Activated naive CD8-positive, alpha-beta T cell treated with anti-CD3 and anti-CD28 coated beads for 36 hours (primary cell): Measurements from ENCODE around the gene NR4A1. TPM values are rescaled to one million over a fixed set of nuclear protein-coding genes. Genes with fewer than 3 reads are reported as not detected.

Experiments used
- DNase-seq: peaks from one replicate; pipeline ENCODE4 v3.0.0; 2021
- H3K27ac Mint-ChIP-seq: one replicate; pipeline ENCODE4 v1.8.0; 2022; ENCODE audit warnings: mild to moderate bottlenecking, moderate library complexity, mixed read lengths
- H3K27me3 Mint-ChIP-seq: one replicate; pipeline ENCODE4 v1.8.0; 2022; ENCODE audit warnings: mild to moderate bottlenecking, mixed read lengths
- H3K36me3 Mint-ChIP-seq: one replicate; pipeline ENCODE4 v1.8.0; 2021; ENCODE audit warnings: mild to moderate bottlenecking, mixed read lengths
- H3K4me1 Mint-ChIP-seq: one replicate; pipeline ENCODE4 v1.8.0; 2021; ENCODE audit warnings: mixed read lengths
- H3K4me3 Mint-ChIP-seq: one replicate; pipeline ENCODE4 v1.8.0; 2022; ENCODE audit warnings: mild to moderate bottlenecking, moderate library complexity, mixed read lengths
- H3K9me3 Mint-ChIP-seq: one replicate; pipeline ENCODE4 v1.8.0; 2022; ENCODE audit warnings: mixed read lengths
- total RNA-seq, 2 experiments: library from RNA; stranded (reverse); gene quantifications; one replicate each; pipeline ENCODE4 v1.2.3, GENCODE V29; 2021

The NR4A1 gene
- total RNA-seq, 2 experiments from 2014 or later: 88.0 to 92.6 TPM

GRCh38 chr12:52011602-52012214 lies 39.5 kb upstream of the NR4A1 start:
- no peaks in the 10 kb centered on the region for H3K9me3 Mint-ChIP-seq
- no peaks in the 10 kb centered on the region for H3K27me3 Mint-ChIP-seq
- H3K36me3 Mint-ChIP-seq: peaks cover 11% of the 10 kb centered on the region
- peaks cover 12% of the 10 kb centered on the region for H3K4me1 Mint-ChIP-seq
- H3K27ac Mint-ChIP-seq: no peak overlapping the region
- H3K4me3 Mint-ChIP-seq: no peak overlapping the region
- DNase-seq: no peak

DNA sequence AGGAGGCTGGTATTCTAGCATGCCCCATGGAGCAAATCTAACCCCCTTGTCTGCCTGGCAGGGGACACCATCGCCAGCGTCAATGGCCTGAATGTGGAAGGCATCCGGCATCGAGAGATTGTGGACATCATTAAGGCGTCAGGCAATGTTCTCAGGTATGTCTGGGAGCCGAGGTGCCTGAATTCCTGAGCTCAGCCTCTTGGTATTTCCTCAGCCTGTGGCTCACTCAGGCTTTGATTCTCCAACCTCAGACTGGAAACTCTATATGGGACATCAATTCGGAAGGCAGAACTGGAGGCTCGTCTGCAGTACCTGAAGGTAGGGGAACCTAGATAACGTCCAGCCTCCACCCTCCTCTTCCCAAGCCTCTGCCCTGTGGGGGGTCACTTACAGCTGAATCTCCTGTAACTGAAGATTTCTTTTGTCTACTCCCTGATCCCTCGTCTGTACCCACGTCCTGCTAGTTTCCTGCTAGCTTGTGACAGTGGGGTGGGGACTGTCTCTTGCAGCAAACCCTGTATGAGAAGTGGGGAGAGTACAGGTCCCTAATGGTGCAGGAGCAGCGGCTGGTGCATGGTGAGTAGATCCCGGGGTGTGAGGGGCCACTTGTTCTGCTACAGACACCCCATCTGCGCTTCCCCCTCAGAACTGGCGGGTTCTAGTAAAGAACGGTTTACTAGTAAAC lies 37.5 kb upstream of the NR4A1 start:
- H3K4me3 Mint-ChIP-seq: no peak overlapping the region

GRCh38 chr12:52014567-52015530 lies 36.4 kb upstream of the NR4A1 start:
- no peak for DNase-seq
- H3K4me3 Mint-ChIP-seq: no peak overlapping the region
- no peaks in the 10 kb centered on the region for H3K9me3 Mint-ChIP-seq
- peaks cover 8% of the 10 kb centered on the region for H3K36me3 Mint-ChIP-seq
- no peaks in the 10 kb centered on the region for H3K4me1 Mint-ChIP-seq
- H3K27me3 Mint-ChIP-seq: no peaks in the 10 kb centered on the region
- no peak overlapping the region for H3K27ac Mint-ChIP-seq

More for the DNA sequence above, 37.5 kb upstream of the NR4A1 start:
- no peak for DNase-seq
- peaks cover 5% of the 10 kb centered on the region for H3K4me1 Mint-ChIP-seq
- H3K36me3 Mint-ChIP-seq: peaks cover 8% of the 10 kb centered on the region
- no peaks in the 10 kb centered on the region for H3K27me3 Mint-ChIP-seq
- H3K27ac Mint-ChIP-seq: peak overlapping the region; percentile 36
- H3K9me3 Mint-ChIP-seq: no peaks in the 10 kb centered on the region

DNA sequence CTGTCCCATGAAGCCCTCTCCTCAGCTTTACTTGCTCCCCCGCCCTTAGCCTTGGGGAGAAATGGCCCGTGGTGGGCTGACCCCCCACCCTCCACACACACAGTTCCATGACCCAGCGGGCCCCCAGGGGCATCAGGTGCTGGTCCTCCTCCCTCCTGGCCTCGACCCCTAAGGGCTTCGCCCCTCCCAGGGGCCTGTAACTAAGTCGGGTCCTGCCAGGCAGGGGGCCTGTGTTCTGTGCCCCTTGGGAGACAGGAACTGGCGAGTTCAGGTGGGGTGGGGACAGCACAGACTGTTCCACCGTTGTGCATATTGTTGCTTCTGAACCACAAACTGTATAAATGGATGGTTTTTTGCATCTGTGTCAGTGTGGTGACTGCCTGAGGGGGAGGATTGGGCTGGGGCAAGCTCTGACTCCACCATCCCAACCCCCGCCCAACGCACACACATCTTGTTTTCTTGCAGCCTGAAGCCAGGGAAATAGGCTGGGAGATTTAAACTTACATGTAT lies 35.7 kb upstream of the NR4A1 start:
- Mint-ChIP-seq H3K4me1 (peaks cover 7% of the 10 kb centered on the region), H3K36me3 (peaks cover 8% of the 10 kb centered on the region), H3K4me3 (no peak overlapping the region), H3K9me3 (no peaks in the 10 kb centered on the region), H3K27ac (no peak overlapping the region), H3K27me3 (no peaks in the 10 kb centered on the region)
- no peak for DNase-seq

GRCh38 chr12:52018433-52019112 lies 32.7 kb upstream of the NR4A1 start:
- DNase-seq: no peak
- H3K27me3 Mint-ChIP-seq: peaks cover 3% of the 10 kb centered on the region
- no peaks in the 10 kb centered on the region for H3K9me3 Mint-ChIP-seq
- no peaks in the 10 kb centered on the region for H3K36me3 Mint-ChIP-seq
- H3K27ac Mint-ChIP-seq: no peak overlapping the region
- H3K4me3 Mint-ChIP-seq: no peak overlapping the region
- H3K4me1 Mint-ChIP-seq: peaks cover 20% of the 10 kb centered on the region

- H3K36me3 Mint-ChIP-seq: no peaks in the 10 kb centered on the region
- DNase-seq: no peak
- peaks cover 21% of the 10 kb centered on the region for H3K4me1 Mint-ChIP-seq
- no peaks in the 10 kb centered on the region for H3K9me3 Mint-ChIP-seq
- H3K27me3 Mint-ChIP-seq: peaks cover 3% of the 10 kb centered on the region
- H3K4me3 Mint-ChIP-seq: no peak overlapping the region
- no peak overlapping the region for H3K27ac Mint-ChIP-seq
Observed at GRCh38 chr12:52019113-52019770, 32.0 kb upstream of the NR4A1 start.

- no peak overlapping the region for H3K27ac Mint-ChIP-seq
- H3K4me1 Mint-ChIP-seq: peaks cover 35% of the 10 kb centered on the region
- H3K4me3 Mint-ChIP-seq: peak overlapping the region; percentile 52
- H3K27me3 Mint-ChIP-seq: peaks cover 3% of the 10 kb centered on the region
- DNase-seq: peak; percentile 72
- peaks cover 2% of the 10 kb centered on the region for H3K36me3 Mint-ChIP-seq
- H3K9me3 Mint-ChIP-seq: no peaks in the 10 kb centered on the region
Observed at GRCh38 chr12:52020539-52021336, 30.5 kb upstream of the NR4A1 start.

GRCh38 chr12:52022841-52023181 lies 28.4 kb upstream of the NR4A1 start:
- H3K4me1 Mint-ChIP-seq: peaks cover 46% of the 10 kb centered on the region
- peaks cover 2% of the 10 kb centered on the region for H3K36me3 Mint-ChIP-seq
- no peak for DNase-seq
- peaks cover 3% of the 10 kb centered on the region for H3K27me3 Mint-ChIP-seq
- H3K27ac Mint-ChIP-seq: no peak overlapping the region
- peak overlapping the region; percentile 68 for H3K4me3 Mint-ChIP-seq
- H3K9me3 Mint-ChIP-seq: no peaks in the 10 kb centered on the region

DNA sequence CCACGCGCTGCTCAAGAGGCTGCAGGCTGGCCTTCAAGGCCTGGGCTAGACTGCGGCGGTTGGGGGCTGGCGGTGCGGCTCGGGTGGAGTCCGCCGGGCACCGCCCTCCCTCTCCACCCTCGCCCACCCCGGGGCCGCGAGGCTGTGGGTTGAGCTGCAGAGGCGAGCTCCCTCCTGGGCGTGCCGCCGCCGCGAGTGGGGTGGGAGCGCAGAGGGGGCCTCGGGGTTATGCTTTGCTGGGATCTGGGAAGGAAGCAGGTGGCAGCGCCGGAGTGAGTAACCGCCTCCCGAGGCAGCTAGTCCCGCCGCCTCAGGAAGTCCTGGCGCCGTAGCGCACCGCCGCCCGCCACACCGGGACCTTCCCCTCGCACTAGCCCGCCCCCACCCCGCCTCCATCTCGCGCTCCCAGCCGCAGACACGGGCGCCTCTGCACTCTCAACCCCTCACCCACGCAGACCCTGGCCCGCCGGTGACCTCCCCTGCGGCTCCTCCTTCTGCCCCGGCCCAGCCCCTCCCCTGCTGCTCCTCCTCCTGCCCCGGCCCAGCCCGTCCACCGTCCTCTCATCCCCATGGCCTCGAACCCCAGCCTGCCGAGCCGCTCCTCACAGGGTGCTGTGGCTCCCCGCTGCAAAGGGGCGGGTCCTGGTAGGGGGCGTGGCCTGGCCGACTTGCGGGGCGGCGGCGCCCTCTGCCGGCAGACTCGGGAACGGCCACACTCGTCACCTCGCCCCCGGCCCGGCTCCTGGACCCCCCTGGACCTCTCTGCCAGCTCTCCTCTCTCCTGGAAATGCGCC lies 27.9 kb upstream of the NR4A1 start:
- Mint-ChIP-seq H3K4me1 (peaks cover 46% of the 10 kb centered on the region), H3K27ac (peak overlapping the region; percentile 93), H3K36me3 (peaks cover 2% of the 10 kb centered on the region), H3K27me3 (peaks cover 3% of the 10 kb centered on the region), H3K4me3 (peak overlapping the region; percentile 87), H3K9me3 (no peaks in the 10 kb centered on the region)
- peak; percentile 91 for DNase-seq

GRCh38 chr12:52023976-52024688 lies 27.1 kb upstream of the NR4A1 start:
- Mint-ChIP-seq H3K27ac (peak overlapping the region; percentile 93), H3K4me1 (peaks cover 46% of the 10 kb centered on the region), H3K9me3 (no peaks in the 10 kb centered on the region), H3K4me3 (peak overlapping the region; percentile 87), H3K27me3 (peaks cover 3% of the 10 kb centered on the region), H3K36me3 (peaks cover 2% of the 10 kb centered on the region)
- no peak for DNase-seq

DNA sequence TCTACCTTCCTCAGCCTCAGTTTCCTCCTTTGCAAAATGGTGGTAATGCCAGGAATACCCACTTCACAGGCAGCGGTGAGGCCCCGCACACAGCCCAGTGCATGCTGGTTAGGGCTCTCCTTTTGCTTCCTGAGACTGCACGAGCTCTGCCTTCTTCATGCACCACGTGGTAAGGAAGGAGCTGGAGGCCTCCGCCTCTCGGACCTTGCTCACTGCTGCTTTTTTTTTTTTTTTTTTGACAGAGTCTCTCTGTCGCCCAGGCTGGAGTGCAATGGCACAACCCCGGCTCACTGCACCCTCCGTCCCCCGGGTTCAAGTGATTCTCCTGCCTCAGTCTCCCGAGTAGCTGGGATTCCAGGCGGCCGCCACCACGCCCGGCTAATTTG lies 26.4 kb upstream of the NR4A1 start:
- peaks cover 2% of the 10 kb centered on the region for H3K36me3 Mint-ChIP-seq
- H3K27ac Mint-ChIP-seq: peak overlapping the region; percentile 93
- peaks cover 46% of the 10 kb centered on the region for H3K4me1 Mint-ChIP-seq
- peaks cover 3% of the 10 kb centered on the region for H3K27me3 Mint-ChIP-seq
- peak; percentile 74 for DNase-seq
- H3K9me3 Mint-ChIP-seq: no peaks in the 10 kb centered on the region
- H3K4me3 Mint-ChIP-seq: peak overlapping the region; percentile 87

- Mint-ChIP-seq H3K27me3 (peaks cover 3% of the 10 kb centered on the region), H3K4me3 (peak overlapping the region; percentile 87), H3K27ac (peak overlapping the region; percentile 93), H3K4me1 (peaks cover 33% of the 10 kb centered on the region), H3K36me3 (peaks cover 2% of the 10 kb centered on the region), H3K9me3 (no peaks in the 10 kb centered on the region)
- DNase-seq: no peak
Observed at GRCh38 chr12:52026263-52026662, 25.0 kb upstream of the NR4A1 start.
